WTC11 (cell line): ENCODE measurements around the gene MOB2. TPM values are rescaled to one million over a fixed set of nuclear protein-coding genes. Genes with fewer than 3 reads are reported as not detected.

Experiments
- ATAC-seq: fragments of 200-7000 bp; cut with Tn5 transposase; 2 replicates; pipeline ENCODE4 v1.10.0; 2021; ENCODE audit warnings: mild to moderate bottlenecking, moderate library complexity
- CTCF ChIA-PET: fragments of 300-600 bp; sonication (Branson Sonifier 250); formaldehyde crosslinking; loops from one replicate; lab custom pipeline; 2021; ENCODE audit warnings: antibody characterized with exemption; lab: Charles Lee
- POLR2A ChIA-PET: fragments of 350-600 bp; sonication (Branson Sonifier 250); formaldehyde crosslinking; loops from one replicate; lab custom pipeline; 2021; ENCODE audit warnings: antibody characterized with exemption; lab: Charles Lee
- DNase-seq: peaks from one replicate; pipeline ENCODE4 v3.0.0; 2021; ENCODE audit warnings: low spot score
- H3K27ac Mint-ChIP-seq: 2 replicates; pipeline ENCODE4 v1.8.0; 2021; ENCODE audit warnings: mixed read lengths
- H3K27me3 Mint-ChIP-seq: 2 replicates; pipeline ENCODE4 v1.8.0; 2021; ENCODE audit warnings: low read depth, mild to moderate bottlenecking, moderate library complexity, mixed read lengths
- H3K36me3 Mint-ChIP-seq: 2 replicates; pipeline ENCODE4 v1.8.0; 2021; ENCODE audit warnings: mixed read lengths
- H3K4me1 Mint-ChIP-seq: 2 replicates; pipeline ENCODE4 v1.8.0; 2022; ENCODE audit warnings: mixed read lengths
- H3K4me3 Mint-ChIP-seq: 2 replicates; pipeline ENCODE4 v1.8.0; 2021; ENCODE audit warnings: mild to moderate bottlenecking, moderate library complexity, mixed read lengths
- H3K9me3 Mint-ChIP-seq: 2 replicates; pipeline ENCODE4 v1.8.0; 2021; ENCODE audit warnings: mixed read lengths
- ELF4 ChIP-seq: sonication (generic); formaldehyde crosslinking; IDR thresholded peaks from 2 replicates; pipeline ENCODE4 v1.8.1; 2022; ENCODE audit warnings: low read depth, mild to moderate bottlenecking, moderate library complexity, missing genetic modification reagents
- ESRRA ChIP-seq: sonication (generic); formaldehyde crosslinking; IDR thresholded peaks from 2 replicates; pipeline ENCODE4 v1.8.1; 2022; ENCODE audit warnings: mild to moderate bottlenecking, missing genetic modification reagents, borderline replicate concordance
- FOXJ3 ChIP-seq: sonication (generic); formaldehyde crosslinking; IDR thresholded peaks from 2 replicates; pipeline ENCODE4 v1.9.0; 2021; ENCODE audit warnings: missing genetic modification reagents, mild to moderate bottlenecking, borderline replicate concordance
- FOXP1 ChIP-seq: sonication (generic); formaldehyde crosslinking; IDR thresholded peaks from 2 replicates; pipeline ENCODE4 v1.8.0; 2022; ENCODE audit warnings: missing genetic modification reagents, mild to moderate bottlenecking, moderate library complexity, borderline replicate concordance
- GABPB1 ChIP-seq: sonication (generic); formaldehyde crosslinking; IDR thresholded peaks from 2 replicates; pipeline ENCODE4 v1.8.1; 2023; ENCODE audit warnings: mild to moderate bottlenecking, missing genetic modification reagents
- HMGA2 ChIP-seq: fragments of 250-450 bp; sonication (Bioruptor Pico); IDR thresholded peaks from 2 replicates; pipeline ENCODE4 v1.4.0; 2021; ENCODE audit warnings: mild to moderate bottlenecking, moderate library complexity
- NFE2L1 ChIP-seq: sonication (generic); formaldehyde crosslinking; IDR thresholded peaks from 2 replicates; pipeline ENCODE4 v1.8.1; 2023; ENCODE audit warnings: missing genetic modification reagents
- OVOL2 ChIP-seq: fragments of 250-450 bp; sonication (Bioruptor Pico); IDR thresholded peaks from 2 replicates; pipeline ENCODE4 v1.9.0; 2021; ENCODE audit warnings: mild to moderate bottlenecking, borderline replicate concordance
- PRRX2 ChIP-seq: fragments of 250-450 bp; sonication (Bioruptor Pico); IDR thresholded peaks from 2 replicates; pipeline ENCODE4 v1.8.0; 2021; ENCODE audit warnings: mild to moderate bottlenecking
- SMAD4 ChIP-seq: sonication (generic); formaldehyde crosslinking; IDR thresholded peaks from 2 replicates; pipeline ENCODE4 v1.8.0; 2022; ENCODE audit warnings: mild to moderate bottlenecking, missing genetic modification reagents
- ZBTB21 ChIP-seq: sonication (generic); formaldehyde crosslinking; IDR thresholded peaks from 2 replicates; pipeline ENCODE4 v1.8.1; 2023; ENCODE audit warnings: mild to moderate bottlenecking, missing genetic modification reagents, borderline replicate concordance
- ZNF121 ChIP-seq: sonication (generic); formaldehyde crosslinking; IDR thresholded peaks from 2 replicates; pipeline ENCODE4 v1.8.0; 2023; ENCODE audit warnings: missing genetic modification reagents
- ZNF138 ChIP-seq: sonication (generic); formaldehyde crosslinking; conservative IDR thresholded peaks from 2 replicates; pipeline ENCODE4 v1.8.1; 2022; ENCODE audit warnings: mild to moderate bottlenecking, moderate library complexity, missing genetic modification reagents
- ZNF219 ChIP-seq: sonication (generic); formaldehyde crosslinking; IDR thresholded peaks from 2 replicates; pipeline ENCODE4 v1.8.0; 2023; ENCODE audit warnings: missing genetic modification reagents, mild to moderate bottlenecking, borderline replicate concordance
- ZNF232 ChIP-seq: sonication (generic); formaldehyde crosslinking; IDR thresholded peaks from 2 replicates; pipeline ENCODE4 v1.8.0; 2022; ENCODE audit warnings: mild to moderate bottlenecking, missing genetic modification reagents
- total RNA-seq: library from RNA; stranded (reverse); gene quantifications from 3 replicates; pipeline ENCODE4 v1.2.3, GENCODE V29; 2021
- TF ChIP-seq, protein P1 (sequence below): fragments of 250-450 bp; sonication (Bioruptor Pico); IDR thresholded peaks from 2 replicates; pipeline ENCODE4 v2.1.2; 2022; ENCODE audit warnings: mild to moderate bottlenecking, moderate library complexity
- TF ChIP-seq, protein P2 (sequence below): fragments of 250-450 bp; sonication (Bioruptor Pico); IDR thresholded peaks from 2 replicates; pipeline ENCODE4 v1.9.0; 2021; ENCODE audit warnings: mild to moderate bottlenecking, borderline replicate concordance
- TF ChIP-seq, protein P3 (sequence below): sonication (generic); formaldehyde crosslinking; IDR thresholded peaks from 2 replicates; pipeline ENCODE4 v1.8.1; 2023; ENCODE audit warnings: mild to moderate bottlenecking, missing genetic modification reagents
- TF ChIP-seq, protein P4 (sequence below): sonication (generic); formaldehyde crosslinking; IDR thresholded peaks from 2 replicates; pipeline ENCODE4 v1.8.0; 2022; ENCODE audit warnings: mild to moderate bottlenecking, missing genetic modification reagents
- TF ChIP-seq, protein P5 (sequence below): sonication (generic); formaldehyde crosslinking; IDR thresholded peaks from 2 replicates; pipeline ENCODE4 v1.8.1; 2023; ENCODE audit warnings: mild to moderate bottlenecking, missing genetic modification reagents, moderate library complexity
- TF ChIP-seq, protein P6 (sequence below): sonication (generic); formaldehyde crosslinking; conservative IDR thresholded peaks from 2 replicates; pipeline ENCODE4 v1.8.1; 2022; ENCODE audit warnings: mild to moderate bottlenecking, missing genetic modification reagents
- TF ChIP-seq, protein P7 (sequence below): sonication (generic); formaldehyde crosslinking; conservative IDR thresholded peaks from 2 replicates; pipeline ENCODE4 v1.8.1; 2023; ENCODE audit warnings: mild to moderate bottlenecking, low read depth, missing genetic modification reagents, moderate library complexity

MOB2 gene
- total RNA-seq, 1 experiment from 2014 or later: 21.7 TPM

DNA sequence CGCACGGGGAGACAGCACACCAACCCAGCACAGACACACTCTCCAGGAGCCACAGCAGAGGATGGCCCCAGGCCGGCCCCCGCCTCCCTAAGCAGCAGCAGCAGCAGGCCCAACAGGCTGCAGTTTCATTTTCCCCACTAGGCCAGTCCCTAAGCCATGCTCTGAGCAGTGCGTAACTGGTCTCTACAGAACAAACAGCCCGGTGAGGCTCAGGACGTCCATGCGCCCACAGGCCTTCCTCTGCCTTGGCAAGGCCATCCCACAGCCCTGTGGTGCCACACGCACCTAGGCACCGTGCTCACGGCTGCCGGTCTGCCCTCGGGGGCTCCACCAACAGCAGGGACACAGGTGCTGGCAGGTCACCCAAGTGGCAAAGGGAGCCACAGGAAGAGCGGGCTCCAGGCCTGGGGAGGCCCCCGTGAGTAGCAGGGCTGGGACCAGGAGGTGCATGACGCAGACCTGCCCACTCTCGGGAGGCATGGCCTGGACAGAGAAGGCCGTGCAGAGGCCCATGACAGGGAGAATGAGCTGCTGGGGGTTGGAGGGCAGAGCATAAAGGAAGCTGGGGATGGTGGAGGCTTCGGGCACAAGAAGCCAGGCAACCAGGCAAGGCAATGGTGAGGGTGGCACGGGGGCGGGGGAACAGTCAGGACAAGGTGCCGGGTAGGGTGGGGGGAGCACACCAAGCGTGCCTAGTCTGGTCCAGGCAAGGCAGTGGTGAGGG is 1.4 kb upstream of the MOB2 start:
- POLR2A ChIA-PET: no interaction called here
- Mint-ChIP-seq H3K9me3 (no peaks in the 10 kb centered on the region), H3K27ac (peak overlapping the region; percentile 60; the same call in 1 of the 2 replicates), H3K4me1 (0 out of 2 replicates have a peak, but pooled peaks cover 2% of the 10 kb centered on the region), H3K27me3 (no peaks in the 10 kb centered on the region), H3K4me3 (no peak overlapping the region), H3K36me3 (no peaks in the 10 kb centered on the region)
- CTCF ChIA-PET: interaction anchor here (1.1 kb wide), 1 partner anchor 17 kb away, joined by 4 read pairs; no protein-coding TSS in a partner anchor
- ATAC-seq: 0 out of 2 replicates have a peak, but pooled peaks have one; percentile 14
- DNase-seq: no peak
- TF ChIP-seq, protein P1, sequence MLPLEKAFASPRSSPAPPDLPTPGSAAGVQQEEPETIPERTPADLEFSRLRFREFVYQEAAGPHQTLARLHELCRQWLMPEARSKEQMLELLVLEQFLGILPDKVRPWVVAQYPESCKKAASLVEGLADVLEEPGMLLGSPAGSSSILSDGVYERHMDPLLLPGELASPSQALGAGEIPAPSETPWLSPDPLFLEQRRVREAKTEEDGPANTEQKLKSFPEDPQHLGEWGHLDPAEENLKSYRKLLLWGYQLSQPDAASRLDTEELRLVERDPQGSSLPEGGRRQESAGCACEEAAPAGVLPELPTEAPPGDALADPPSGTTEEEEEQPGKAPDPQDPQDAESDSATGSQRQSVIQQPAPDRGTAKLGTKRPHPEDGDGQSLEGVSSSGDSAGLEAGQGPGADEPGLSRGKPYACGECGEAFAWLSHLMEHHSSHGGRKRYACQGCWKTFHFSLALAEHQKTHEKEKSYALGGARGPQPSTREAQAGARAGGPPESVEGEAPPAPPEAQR (CRISPR knock-in tag): no peak
- TF ChIP-seq SMAD4 (CRISPR knock-in tag) (no peak), ZNF232 (CRISPR knock-in tag) (no peak), OVOL2 (CRISPR knock-in tag) (no peak), ZNF138 (CRISPR knock-in tag) (no peak), PRRX2 (no peak), NFE2L1 (CRISPR knock-in tag) (no peak)
- TF ChIP-seq, protein P2, sequence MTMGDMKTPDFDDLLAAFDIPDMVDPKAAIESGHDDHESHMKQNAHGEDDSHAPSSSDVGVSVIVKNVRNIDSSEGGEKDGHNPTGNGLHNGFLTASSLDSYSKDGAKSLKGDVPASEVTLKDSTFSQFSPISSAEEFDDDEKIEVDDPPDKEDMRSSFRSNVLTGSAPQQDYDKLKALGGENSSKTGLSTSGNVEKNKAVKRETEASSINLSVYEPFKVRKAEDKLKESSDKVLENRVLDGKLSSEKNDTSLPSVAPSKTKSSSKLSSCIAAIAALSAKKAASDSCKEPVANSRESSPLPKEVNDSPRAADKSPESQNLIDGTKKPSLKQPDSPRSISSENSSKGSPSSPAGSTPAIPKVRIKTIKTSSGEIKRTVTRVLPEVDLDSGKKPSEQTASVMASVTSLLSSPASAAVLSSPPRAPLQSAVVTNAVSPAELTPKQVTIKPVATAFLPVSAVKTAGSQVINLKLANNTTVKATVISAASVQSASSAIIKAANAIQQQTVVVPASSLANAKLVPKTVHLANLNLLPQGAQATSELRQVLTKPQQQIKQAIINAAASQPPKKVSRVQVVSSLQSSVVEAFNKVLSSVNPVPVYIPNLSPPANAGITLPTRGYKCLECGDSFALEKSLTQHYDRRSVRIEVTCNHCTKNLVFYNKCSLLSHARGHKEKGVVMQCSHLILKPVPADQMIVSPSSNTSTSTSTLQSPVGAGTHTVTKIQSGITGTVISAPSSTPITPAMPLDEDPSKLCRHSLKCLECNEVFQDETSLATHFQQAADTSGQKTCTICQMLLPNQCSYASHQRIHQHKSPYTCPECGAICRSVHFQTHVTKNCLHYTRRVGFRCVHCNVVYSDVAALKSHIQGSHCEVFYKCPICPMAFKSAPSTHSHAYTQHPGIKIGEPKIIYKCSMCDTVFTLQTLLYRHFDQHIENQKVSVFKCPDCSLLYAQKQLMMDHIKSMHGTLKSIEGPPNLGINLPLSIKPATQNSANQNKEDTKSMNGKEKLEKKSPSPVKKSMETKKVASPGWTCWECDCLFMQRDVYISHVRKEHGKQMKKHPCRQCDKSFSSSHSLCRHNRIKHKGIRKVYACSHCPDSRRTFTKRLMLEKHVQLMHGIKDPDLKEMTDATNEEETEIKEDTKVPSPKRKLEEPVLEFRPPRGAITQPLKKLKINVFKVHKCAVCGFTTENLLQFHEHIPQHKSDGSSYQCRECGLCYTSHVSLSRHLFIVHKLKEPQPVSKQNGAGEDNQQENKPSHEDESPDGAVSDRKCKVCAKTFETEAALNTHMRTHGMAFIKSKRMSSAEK (CRISPR knock-in tag): no peak

DNA sequence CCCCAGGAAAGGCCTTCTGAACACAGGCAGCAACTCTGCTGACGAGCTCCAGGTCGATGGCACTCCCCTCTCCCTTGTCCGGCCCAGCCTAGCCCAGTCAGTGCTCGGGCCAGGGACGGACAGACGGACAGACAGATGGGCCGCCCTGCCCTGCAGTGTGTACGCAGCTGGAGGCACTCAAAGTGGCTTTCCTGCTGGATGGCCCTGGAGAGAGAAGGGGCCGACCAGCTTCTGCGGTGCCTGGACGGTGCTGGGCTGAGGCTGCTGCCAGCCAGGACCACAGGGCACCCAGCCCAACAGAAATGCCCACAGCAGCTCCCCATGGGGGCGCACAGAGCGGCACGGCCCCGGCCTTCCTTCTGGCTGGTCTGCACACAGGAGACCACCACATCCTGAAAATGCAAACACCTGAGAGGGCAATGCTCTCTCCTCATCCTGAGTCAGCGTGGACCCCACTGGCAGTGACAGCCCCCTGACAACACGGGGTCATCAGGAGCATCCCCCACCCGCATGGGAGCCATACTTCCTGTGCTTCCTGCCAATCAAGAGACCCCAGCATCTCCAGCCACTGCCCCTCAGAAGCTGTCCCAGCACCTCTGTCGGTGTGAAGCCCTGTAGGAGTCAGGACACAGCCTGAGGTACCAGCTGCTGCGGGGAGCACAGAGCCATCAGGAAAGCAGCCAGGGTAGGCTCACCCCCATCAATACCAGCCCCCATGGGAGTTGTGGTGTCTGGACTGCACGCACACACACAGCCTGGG is 692 bp upstream of the MOB2 start:
- Mint-ChIP-seq H3K4me3 (no peak overlapping the region), H3K27me3 (no peaks in the 10 kb centered on the region), H3K9me3 (no peaks in the 10 kb centered on the region), H3K36me3 (no peaks in the 10 kb centered on the region), H3K27ac (peak overlapping the region; percentile 60; the same call in 1 of the 2 replicates), H3K4me1 (0 out of 2 replicates have a peak, but pooled peaks cover 2% of the 10 kb centered on the region)
- POLR2A ChIA-PET: no interaction called here
- ATAC-seq (no peak), DNase-seq (no peak)
- CTCF ChIA-PET: interaction anchor here (0.7 to 1.8 kb wide), 2 partner anchors 18 to 29 kb away, joined by 3 to 8 read pairs; no protein-coding TSS in a partner anchor
- TF ChIP-seq, protein P3, sequence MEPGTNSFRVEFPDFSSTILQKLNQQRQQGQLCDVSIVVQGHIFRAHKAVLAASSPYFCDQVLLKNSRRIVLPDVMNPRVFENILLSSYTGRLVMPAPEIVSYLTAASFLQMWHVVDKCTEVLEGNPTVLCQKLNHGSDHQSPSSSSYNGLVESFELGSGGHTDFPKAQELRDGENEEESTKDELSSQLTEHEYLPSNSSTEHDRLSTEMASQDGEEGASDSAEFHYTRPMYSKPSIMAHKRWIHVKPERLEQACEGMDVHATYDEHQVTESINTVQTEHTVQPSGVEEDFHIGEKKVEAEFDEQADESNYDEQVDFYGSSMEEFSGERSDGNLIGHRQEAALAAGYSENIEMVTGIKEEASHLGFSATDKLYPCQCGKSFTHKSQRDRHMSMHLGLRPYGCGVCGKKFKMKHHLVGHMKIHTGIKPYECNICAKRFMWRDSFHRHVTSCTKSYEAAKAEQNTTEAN: no peak
- TF ChIP-seq HMGA2 (CRISPR knock-in tag) (no peak), FOXP1 (no peak), ZNF121 (CRISPR knock-in tag) (no peak), GABPB1 (no peak), SMAD4 (CRISPR knock-in tag) (no peak), ZNF219 (CRISPR knock-in tag) (no peak), FOXJ3 (CRISPR knock-in tag) (no peak), ESRRA (no peak), ELF4 (CRISPR knock-in tag) (no peak), ZBTB21 (CRISPR knock-in tag) (no peak)
- TF ChIP-seq, protein P4, sequence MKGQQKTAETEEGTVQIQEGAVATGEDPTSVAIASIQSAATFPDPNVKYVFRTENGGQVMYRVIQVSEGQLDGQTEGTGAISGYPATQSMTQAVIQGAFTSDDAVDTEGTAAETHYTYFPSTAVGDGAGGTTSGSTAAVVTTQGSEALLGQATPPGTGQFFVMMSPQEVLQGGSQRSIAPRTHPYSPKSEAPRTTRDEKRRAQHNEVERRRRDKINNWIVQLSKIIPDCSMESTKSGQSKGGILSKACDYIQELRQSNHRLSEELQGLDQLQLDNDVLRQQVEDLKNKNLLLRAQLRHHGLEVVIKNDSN (CRISPR knock-in tag): no peak
- TF ChIP-seq, protein P5, sequence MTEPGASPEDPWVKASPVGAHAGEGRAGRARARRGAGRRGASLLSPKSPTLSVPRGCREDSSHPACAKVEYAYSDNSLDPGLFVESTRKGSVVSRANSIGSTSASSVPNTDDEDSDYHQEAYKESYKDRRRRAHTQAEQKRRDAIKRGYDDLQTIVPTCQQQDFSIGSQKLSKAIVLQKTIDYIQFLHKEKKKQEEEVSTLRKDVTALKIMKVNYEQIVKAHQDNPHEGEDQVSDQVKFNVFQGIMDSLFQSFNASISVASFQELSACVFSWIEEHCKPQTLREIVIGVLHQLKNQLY: no peak
- TF ChIP-seq, protein P6, sequence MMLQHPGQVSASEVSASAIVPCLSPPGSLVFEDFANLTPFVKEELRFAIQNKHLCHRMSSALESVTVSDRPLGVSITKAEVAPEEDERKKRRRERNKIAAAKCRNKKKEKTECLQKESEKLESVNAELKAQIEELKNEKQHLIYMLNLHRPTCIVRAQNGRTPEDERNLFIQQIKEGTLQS: no peak
- TF ChIP-seq, protein P7, sequence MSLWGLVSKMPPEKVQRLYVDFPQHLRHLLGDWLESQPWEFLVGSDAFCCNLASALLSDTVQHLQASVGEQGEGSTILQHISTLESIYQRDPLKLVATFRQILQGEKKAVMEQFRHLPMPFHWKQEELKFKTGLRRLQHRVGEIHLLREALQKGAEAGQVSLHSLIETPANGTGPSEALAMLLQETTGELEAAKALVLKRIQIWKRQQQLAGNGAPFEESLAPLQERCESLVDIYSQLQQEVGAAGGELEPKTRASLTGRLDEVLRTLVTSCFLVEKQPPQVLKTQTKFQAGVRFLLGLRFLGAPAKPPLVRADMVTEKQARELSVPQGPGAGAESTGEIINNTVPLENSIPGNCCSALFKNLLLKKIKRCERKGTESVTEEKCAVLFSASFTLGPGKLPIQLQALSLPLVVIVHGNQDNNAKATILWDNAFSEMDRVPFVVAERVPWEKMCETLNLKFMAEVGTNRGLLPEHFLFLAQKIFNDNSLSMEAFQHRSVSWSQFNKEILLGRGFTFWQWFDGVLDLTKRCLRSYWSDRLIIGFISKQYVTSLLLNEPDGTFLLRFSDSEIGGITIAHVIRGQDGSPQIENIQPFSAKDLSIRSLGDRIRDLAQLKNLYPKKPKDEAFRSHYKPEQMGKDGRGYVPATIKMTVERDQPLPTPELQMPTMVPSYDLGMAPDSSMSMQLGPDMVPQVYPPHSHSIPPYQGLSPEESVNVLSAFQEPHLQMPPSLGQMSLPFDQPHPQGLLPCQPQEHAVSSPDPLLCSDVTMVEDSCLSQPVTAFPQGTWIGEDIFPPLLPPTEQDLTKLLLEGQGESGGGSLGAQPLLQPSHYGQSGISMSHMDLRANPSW (CRISPR knock-in tag): no peak
